GM12878 (cell line): ENCODE results near the gene PTPRM. TPM values are rescaled to one million over a fixed set of nuclear protein-coding genes. Genes with fewer than 3 reads are reported as not detected.

Source experiments
- ATAC-seq: fragments of 200-7000 bp; cut with Tn5 transposase; 3 replicates; pipeline ENCODE4 v1.9.1; 2020; ENCODE audit warnings: mild to moderate bottlenecking, moderate library complexity
- BruUV-seq: library from RNA; stranded (reverse); fragments of 400-500 nt; replicated peaks from 2 replicates; lab custom pipeline; 2021; lab: Mats Ljungman, UMichigan
- CTCF ChIA-PET: fragments of 300-600 bp; sonication (Branson Sonifier 250); formaldehyde crosslinking; extraction: SDS; loops from one replicate; lab custom pipeline; 2021; ENCODE audit warnings: inconsistent platforms; lab: Yijun Ruan, JAX
- POLR2A ChIA-PET: fragments of 350-600 bp; formaldehyde crosslinking; extraction: SDS; loops from one replicate; lab custom pipeline; 2021; ENCODE audit warnings: inconsistent platforms; lab: Charles Lee
- RAD21 ChIA-PET: fragments of 300-600 bp; sonication (Branson Sonifier 250); formaldehyde crosslinking; loops from one replicate; lab custom pipeline; 2023; ENCODE audit warnings: antibody characterized with exemption; ENCODE audit not compliant: unreplicated experiment; lab: Charles Lee
- SMC1A ChIA-PET: fragments of 300-600 bp; sonication (Branson Sonifier 250); formaldehyde crosslinking; loops from one replicate; lab custom pipeline; 2023; ENCODE audit not compliant: unreplicated experiment, uncharacterized antibody; lab: Charles Lee
- DNase-seq: peaks from one replicate; pipeline ENCODE4 v3.0.0-alpha.2; 2011; ENCODE audit warnings: low read depth, low spot score
- FAIRE-seq: peaks from 3 replicates; lab custom pipeline; 2011; peaks lifted over from hg19 to GRCh38; lab: Jason Lieb, UNC
- H2AFZ ChIP-seq: 2 replicates; pipeline ENCODE4 v1.6.0; 2011; ENCODE audit warnings: low read depth, low read length, control low read depth; ENCODE audit not compliant: control insufficient read depth
- H3K27ac ChIP-seq: 2 replicates; pipeline ENCODE4 v1.5.1; 2011; ENCODE audit warnings: control low read depth; ENCODE audit not compliant: control insufficient read depth, insufficient read depth
- H3K27me3 ChIP-seq, 2 experiments: replicated peaks in 1 of 2; 2 replicates each; pipeline versions ENCODE4 v1.6.0 to v1.6.1; 2011; ENCODE audit warnings: low read length in 1 of 2; ENCODE audit not compliant: control insufficient read depth in 2 of 2, insufficient read depth in 2 of 2
- H3K36me3 ChIP-seq, 2 experiments: 2 replicates each; pipeline ENCODE4 v1.5.1; 2011; ENCODE audit warnings: low read length in 1 of 2; ENCODE audit not compliant: control insufficient read depth in 2 of 2, insufficient read depth in 2 of 2
- H3K4me1 ChIP-seq: 2 replicates; pipeline ENCODE4 v1.6.1; 2011; ENCODE audit warnings: mild to moderate bottlenecking, low read length, moderate library complexity, mixed read lengths; ENCODE audit not compliant: control insufficient read depth, insufficient read depth
- H3K4me2 ChIP-seq: 2 replicates; pipeline ENCODE4 v1.6.0; 2011; ENCODE audit warnings: control low read depth; ENCODE audit not compliant: control insufficient read depth, insufficient read depth
- H3K4me3 ChIP-seq: fragments of 200-600 bp; sonication (generic); 2 replicates; pipeline ENCODE4 v1.5.1; 2016
- H3K79me2 ChIP-seq: 2 replicates; pipeline ENCODE4 v1.6.0; 2011; ENCODE audit warnings: low read length; ENCODE audit not compliant: control insufficient read depth, insufficient read depth
- H3K9ac ChIP-seq: 2 replicates; pipeline ENCODE4 v1.8.0; 2011; ENCODE audit warnings: low read length, control low read depth, mixed read lengths; ENCODE audit not compliant: control insufficient read depth, insufficient read depth
- H3K9me3 ChIP-seq: replicated peaks from 3 replicates; pipeline ENCODE4 v1.5.1; 2011; ENCODE audit warnings: mild to moderate bottlenecking, low read length; ENCODE audit not compliant: control insufficient read depth, insufficient read depth
- H4K20me1 ChIP-seq: 2 replicates; pipeline ENCODE4 v1.6.0; 2011; ENCODE audit not compliant: control insufficient read depth, insufficient read depth
- ATF2 ChIP-seq: IDR thresholded peaks from 2 replicates; pipeline ENCODE4 v1.6.1; 2012; ENCODE audit warnings: low read length, inconsistent platforms
- BCLAF1 ChIP-seq: fragments of 450-650 bp; IDR thresholded peaks from 2 replicates; pipeline ENCODE4 v1.6.1; 2017; ENCODE audit warnings: antibody characterized with exemption, mild to moderate bottlenecking, moderate library complexity
- CBX5 ChIP-seq: sonication (generic); IDR thresholded peaks from 2 replicates; pipeline ENCODE4 v1.6.1; 2016; ENCODE audit warnings: low read depth, moderate library complexity, mild to moderate bottlenecking, inconsistent platforms
- MTA3 ChIP-seq: IDR thresholded peaks from 2 replicates; pipeline ENCODE4 v1.6.1; 2012; ENCODE audit warnings: low read length, inconsistent platforms, borderline replicate concordance
- SIX5 ChIP-seq: IDR thresholded peaks from 2 replicates; pipeline ENCODE4 v1.6.1; 2011; ENCODE audit warnings: mild to moderate bottlenecking, low read depth, low read length, moderate library complexity; ENCODE audit not compliant: severe bottlenecking
- WGBS: methylation state at CpG from one replicate; pipeline ENCODE4 v1.1.6; 2016; ENCODE audit warnings: low lambda C conversion rate; ENCODE audit not compliant: insufficient replicate concordance, insufficient coverage; ENCODE audit errors: missing lambda C conversion rate; 5-methylcytosine and 5-hydroxymethylcytosine counted together
- in situ Hi-C: fragments of 300-500 bp; cut with MboI; formaldehyde crosslinking; loops from 9 replicates; pipeline ENCODE4 v1.14.3; 2018; ENCODE audit warnings: mixed read lengths
- intact Hi-C: fragments of 100-400 bp; cut with micrococcal nuclease; formaldehyde crosslinking; loops from one replicate; pipeline ENCODE4 v1.14.2; 2022; ENCODE audit not compliant: unreplicated experiment
- polyA plus RNA-seq, 11 experiments: library from polyadenylated mRNA; depleted of rRNA in 4 of 11; unstranded in 6 of 11; stranded (reverse) in 5 of 11; fragments of >200 nt; fragmentation: Nextera tagmentation in 4 of 11; fragmentation: Illumina TruSeq in 1 of 11; extraction: Ambion mirVana in 4 of 11; extraction: Trizol in 1 of 11; gene quantifications; 1 replicate in 1 of 11; 2 replicates in 10 of 11; pipeline versions ENCODE4 v1.2.1 to v1.2.3, GENCODE V29; 2011 to 2016; ENCODE audit warnings: inconsistent platforms in 2 of 11, missing spikeins in 2 of 11, low read depth in 1 of 11
- total RNA-seq, 4 experiments: library from RNA; depleted of rRNA in 3 of 4; stranded (reverse); fragments of >200 nt in 3 of 4; fragmentation: Illumina TruSeq in 1 of 4; extraction: Trizol in 1 of 4; gene quantifications; 2 replicates each; pipeline versions ENCODE4 v1.2.1 to v1.2.3, GENCODE V29; 2013 to 2021

The PTPRM gene
- total and polyA plus RNA-seq, 10 of the 15 experiments (the other 5 are each of a cell fraction or from before 2014, with no cell fraction given) = 0.07 to 22.6 (median 0.60) TPM

DNA sequence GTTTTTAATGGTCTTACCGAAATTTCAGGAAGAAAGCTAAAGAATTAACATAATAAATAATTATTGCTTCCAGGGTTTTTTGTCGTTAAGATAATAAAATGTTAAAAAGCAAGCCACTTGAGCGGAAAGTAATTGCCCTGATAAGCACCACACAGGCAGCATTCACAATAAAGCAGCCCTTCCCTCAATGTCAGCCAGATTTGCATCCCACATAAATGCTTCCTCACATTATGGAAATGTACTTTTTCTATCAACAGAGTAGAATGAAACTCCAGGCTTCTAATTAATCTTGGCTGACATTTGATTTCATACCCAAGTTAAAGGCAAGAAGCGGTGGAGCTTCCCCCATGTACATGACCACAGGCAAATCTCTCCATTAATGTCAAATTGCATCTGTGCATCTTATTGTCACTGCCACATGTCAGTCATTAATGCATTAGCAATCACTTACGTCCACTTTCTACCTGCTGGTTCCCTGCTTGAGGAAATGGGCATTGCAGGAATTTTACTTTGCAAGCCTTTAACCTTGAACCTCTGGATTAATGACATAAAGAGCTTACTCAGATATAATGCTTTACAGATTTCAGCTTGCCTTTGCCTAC, 26.2 kb downstream of the PTPRM start (continued):
- TF ChIP-seq BCLAF1 (no peak), SIX5 (no peak), MTA3 (no peak)
- TF ChIP-seq, all 136 proteins: peak for 0

DNA sequence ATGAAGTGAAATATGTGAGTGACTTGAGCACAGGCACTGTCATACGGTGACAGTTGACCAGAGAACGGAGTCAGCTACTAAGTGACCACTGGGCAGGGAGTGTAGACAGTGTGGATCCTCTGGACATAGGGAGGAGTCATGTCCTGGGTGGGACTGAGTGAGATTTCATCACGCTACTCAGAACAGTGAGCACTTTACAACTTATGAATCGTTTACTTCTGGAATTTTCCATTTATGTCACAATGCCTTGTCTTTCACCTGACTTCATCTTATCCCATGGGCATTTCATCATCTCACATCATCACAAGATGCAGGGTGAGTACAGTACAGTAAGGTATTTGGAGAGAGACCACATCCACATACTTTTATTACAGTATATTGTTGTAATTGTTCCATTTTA, 29.0 kb downstream of the PTPRM start:
- FAIRE-seq (no peak), ATAC-seq (no peak), DNase-seq (no peak)
- Histone ChIP-seq H3K36me3 (no peaks in the 10 kb centered on the region), H3K79me2 (no peaks in the 10 kb centered on the region), H3K4me1 (no peaks in the 10 kb centered on the region), H3K4me2 (no peak overlapping the region), H3K27ac (no peak overlapping the region), H3K9ac (no peak overlapping the region), H2AFZ (no peak overlapping the region), H3K4me3 (no peak overlapping the region), H3K9me3 (no peaks in the 10 kb centered on the region), H4K20me1 (no peaks in the 10 kb centered on the region), H3K27me3 (0 out of 4 replicates have a peak, but pooled peaks cover 0 to 1% of the 10 kb centered on the region in 2 experiments)
- no peak for TF ChIP-seq ATF2
- no peak for TF ChIP-seq CBX5
- ChIA-PET POLR2A (no interaction called here), SMC1A (no interaction called here), CTCF (no interaction called here), RAD21 (no interaction called here)
- intact Hi-C loops = no loop called here
- in situ Hi-C loops = no loop called here
- 26% methylated on average over 4 of the region's 4 CpGs for WGBS
- no TSS peak for BruUV-seq
